Measurements from ENCODE around the gene ATXN10.

ATXN10 gene

GRCh38 chr22:45696227-45696626 lies 24.6 kb downstream of the ATXN10 start:
- DNase-seq (ENCODE audit: low read depth), result no peak
- H3K4me3 ChIP-seq (ENCODE audit: low read length), result no peak overlapping the region
- no peak for TF ChIP-seq CTCF (conservative IDR thresholded peaks at IDR 0.05; ENCODE audit: low read depth, low read length)

- no peak overlapping the region for H3K4me3 ChIP-seq (ENCODE audit: low read length)
- no peak for TF ChIP-seq CTCF (conservative IDR thresholded peaks at IDR 0.05; ENCODE audit: low read depth, low read length)
- DNase-seq (ENCODE audit: low read depth), result no peak
Observed at GRCh38 chr22:45698094-45698493, 26.5 kb downstream of the ATXN10 start.

- no peak overlapping the region for H3K4me3 ChIP-seq (ENCODE audit: low read length)
- DNase-seq (ENCODE audit: low read depth), result no peak
- TF ChIP-seq CTCF (conservative IDR thresholded peaks at IDR 0.05; ENCODE audit: low read depth, low read length), result no peak
Observed at GRCh38 chr22:45702981-45703380, 31.3 kb downstream of the ATXN10 start.

- TF ChIP-seq CTCF (conservative IDR thresholded peaks at IDR 0.05; ENCODE audit: low read depth, low read length), result no peak
- DNase-seq (ENCODE audit: low read depth), result no peak
- H3K4me3 ChIP-seq (ENCODE audit: low read length), result no peak overlapping the region
Observed at GRCh38 chr22:45703758-45704157, 32.1 kb downstream of the ATXN10 start.

GRCh38 chr22:45704648-45705047 lies 33.0 kb downstream of the ATXN10 start:
- H3K4me3 ChIP-seq (ENCODE audit: low read length), result no peak overlapping the region
- no peak for TF ChIP-seq CTCF (conservative IDR thresholded peaks at IDR 0.05; ENCODE audit: low read depth, low read length)
- no peak for DNase-seq (ENCODE audit: low read depth)

- no peak for TF ChIP-seq CTCF (conservative IDR thresholded peaks at IDR 0.05; ENCODE audit: low read depth, low read length)
- H3K4me3 ChIP-seq (ENCODE audit: low read length), result no peak overlapping the region
- no peak for DNase-seq (ENCODE audit: low read depth)
Observed at GRCh38 chr22:45707605-45708004, 36.0 kb downstream of the ATXN10 start.

- no peak for TF ChIP-seq CTCF (conservative IDR thresholded peaks at IDR 0.05; ENCODE audit: low read depth, low read length)
- H3K4me3 ChIP-seq (ENCODE audit: low read length), result no peak overlapping the region
- no peak for DNase-seq (ENCODE audit: low read depth)
Observed at GRCh38 chr22:45708145-45708544, 36.5 kb downstream of the ATXN10 start.
